Neural progenitor cell (in vitro differentiated cells): ENCODE results near the gene FMNL2. TPM values are rescaled to one million over a fixed set of nuclear protein-coding genes. Genes with fewer than 3 reads are reported as not detected.

Experiments
- DNase-seq: peaks from one replicate; pipeline ENCODE4 v3.0.0-alpha.2; 2016; ENCODE audit warnings: low spot score
- H2AFZ ChIP-seq: fragments of 200-600 bp; sonication (generic); replicated peaks from 2 replicates; pipeline ENCODE4 v1.6.1; 2016; ENCODE audit warnings: antibody characterized with exemption
- H3F3A ChIP-seq: fragments of 200-600 bp; sonication (generic); 2 replicates; pipeline ENCODE4 v1.6.1; 2016; ENCODE audit warnings: antibody characterized with exemption, low read depth
- H3K27ac ChIP-seq: fragments of 200-600 bp; sonication (generic); 2 replicates; pipeline ENCODE4 v1.5.1; 2016; ENCODE audit warnings: mild to moderate bottlenecking
- H3K27me3 ChIP-seq: fragments of 200-600 bp; sonication (generic); 2 replicates; pipeline ENCODE4 v1.6.1; 2016; ENCODE audit warnings: mild to moderate bottlenecking, moderate library complexity
- H3K36me3 ChIP-seq: fragments of 200-600 bp; sonication (generic); 2 replicates; pipeline ENCODE4 v1.5.1; 2016
- H3K4me1 ChIP-seq: fragments of 200-600 bp; sonication (generic); 2 replicates; pipeline ENCODE4 v1.6.1; 2016; ENCODE audit warnings: mixed run types
- H3K4me2 ChIP-seq: fragments of 200-600 bp; sonication (generic); 2 replicates; pipeline ENCODE4 v1.6.1; 2016
- H3K4me3 ChIP-seq: fragments of 200-600 bp; sonication (generic); 2 replicates; pipeline ENCODE4 v1.5.1; 2016
- H3K79me2 ChIP-seq: fragments of 200-600 bp; sonication (generic); 2 replicates; pipeline ENCODE4 v1.6.1; 2016; ENCODE audit warnings: low read depth
- H3K9ac ChIP-seq: fragments of 200-600 bp; sonication (generic); 2 replicates; pipeline ENCODE4 v1.6.1; 2016
- H3K9me3 ChIP-seq: fragments of 200-600 bp; sonication (generic); 2 replicates; pipeline ENCODE4 v1.5.1; 2016; ENCODE audit warnings: low read depth
- H4K20me1 ChIP-seq: fragments of 200-600 bp; sonication (generic); 2 replicates; pipeline ENCODE4 v1.6.1; 2016; ENCODE audit warnings: low read depth
- H3K27ac Mint-ChIP-seq: 3 replicates; pipeline ENCODE4 v1.8.0; 2021; ENCODE audit warnings: mixed read lengths
- H3K27me3 Mint-ChIP-seq: 2 replicates; pipeline ENCODE4 v1.8.0; 2022; ENCODE audit warnings: low read depth, mild to moderate bottlenecking, inconsistent platforms, moderate library complexity, mixed read lengths; ENCODE audit not compliant: insufficient read depth
- H3K36me3 Mint-ChIP-seq: 3 replicates; pipeline ENCODE4 v1.8.0; 2021; ENCODE audit warnings: mixed read lengths
- H3K4me1 Mint-ChIP-seq: 3 replicates; pipeline ENCODE4 v1.8.0; 2021; ENCODE audit warnings: mixed read lengths
- H3K4me3 Mint-ChIP-seq: 3 replicates; pipeline ENCODE4 v1.8.0; 2021; ENCODE audit warnings: mild to moderate bottlenecking, moderate library complexity, mixed read lengths
- H3K9me3 Mint-ChIP-seq: 3 replicates; pipeline ENCODE4 v1.8.0; 2020; ENCODE audit warnings: mixed read lengths
- EZH2 ChIP-seq: fragments of 200-600 bp; sonication (generic); IDR thresholded peaks from 2 replicates; pipeline ENCODE4 v1.6.1; 2017; ENCODE audit warnings: antibody characterized with exemption, mild to moderate bottlenecking, moderate library complexity
- EZH2phosphoT487 ChIP-seq: fragments of 200-600 bp; sonication (generic); IDR thresholded peaks from 2 replicates; pipeline ENCODE4 v1.6.1; 2017; ENCODE audit warnings: antibody characterized with exemption
- total RNA-seq: library from RNA; depleted of rRNA; stranded (reverse); fragments of >200 nt; gene quantifications from 2 replicates; pipeline ENCODE4 v1.2.3, GENCODE V29; 2015; ENCODE audit warnings: low replicate concordance
- TF ChIP-seq, protein P1 (sequence below): fragments of 200-600 bp; sonication (generic); IDR thresholded peaks from 2 replicates; pipeline ENCODE4 v1.5.1; 2017; ENCODE audit warnings: antibody characterized with exemption, mild to moderate bottlenecking

Gene FMNL2
- total RNA-seq, 1 donor from 2014 or later, result 99.7 TPM

DNA sequence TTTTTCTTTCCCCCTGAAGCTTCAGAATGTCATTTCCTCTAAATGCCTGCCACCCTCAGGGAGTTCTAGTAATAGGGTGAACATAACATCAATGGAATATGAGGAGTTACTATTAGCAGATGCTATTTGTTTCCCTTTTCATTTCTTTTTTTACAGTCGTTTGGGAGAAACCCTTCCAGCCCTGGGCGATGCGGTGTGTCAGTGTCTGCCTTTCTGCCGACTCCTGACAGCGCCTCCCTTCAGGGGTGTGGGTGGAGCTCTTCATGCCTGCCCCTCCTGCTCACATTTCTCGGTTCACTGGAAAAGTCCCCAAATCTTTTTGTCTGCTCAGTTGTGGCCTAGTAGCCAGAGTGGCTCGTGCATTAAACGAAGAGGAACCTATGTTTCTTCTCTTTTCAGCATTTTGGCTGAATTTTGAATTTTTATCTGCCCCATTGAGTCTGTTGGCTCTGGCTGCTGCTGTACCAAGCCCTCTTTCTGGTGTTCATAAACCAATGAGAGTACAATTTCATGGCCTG lies 72.3 kb downstream of the FMNL2 start:
- H3K4me2 ChIP-seq, result peak overlapping the region; percentile 69
- Mint-ChIP-seq H3K9me3 (no peaks in the 10 kb centered on the region), H3K36me3 (peaks cover 2% of the 10 kb centered on the region), H3K4me1 (peaks cover 50% of the 10 kb centered on the region), H3K27me3 (peaks cover 2% of the 10 kb centered on the region), H3K4me3 (peak overlapping the region; percentile 64), H3K27ac (peak overlapping the region; percentile 10)
- peaks cover 93% of the 10 kb centered on the region for H4K20me1 ChIP-seq
- H3K27me3 ChIP-seq, result no peaks in the 10 kb centered on the region
- H3F3A ChIP-seq, result peaks cover 30% of the 10 kb centered on the region
- H3K4me1 ChIP-seq, result peaks cover 59% of the 10 kb centered on the region
- H3K36me3 ChIP-seq, result no peaks in the 10 kb centered on the region
- TF ChIP-seq EZH2phosphoT487 (no peak), EZH2 (no peak)
- TF ChIP-seq, protein P1, sequence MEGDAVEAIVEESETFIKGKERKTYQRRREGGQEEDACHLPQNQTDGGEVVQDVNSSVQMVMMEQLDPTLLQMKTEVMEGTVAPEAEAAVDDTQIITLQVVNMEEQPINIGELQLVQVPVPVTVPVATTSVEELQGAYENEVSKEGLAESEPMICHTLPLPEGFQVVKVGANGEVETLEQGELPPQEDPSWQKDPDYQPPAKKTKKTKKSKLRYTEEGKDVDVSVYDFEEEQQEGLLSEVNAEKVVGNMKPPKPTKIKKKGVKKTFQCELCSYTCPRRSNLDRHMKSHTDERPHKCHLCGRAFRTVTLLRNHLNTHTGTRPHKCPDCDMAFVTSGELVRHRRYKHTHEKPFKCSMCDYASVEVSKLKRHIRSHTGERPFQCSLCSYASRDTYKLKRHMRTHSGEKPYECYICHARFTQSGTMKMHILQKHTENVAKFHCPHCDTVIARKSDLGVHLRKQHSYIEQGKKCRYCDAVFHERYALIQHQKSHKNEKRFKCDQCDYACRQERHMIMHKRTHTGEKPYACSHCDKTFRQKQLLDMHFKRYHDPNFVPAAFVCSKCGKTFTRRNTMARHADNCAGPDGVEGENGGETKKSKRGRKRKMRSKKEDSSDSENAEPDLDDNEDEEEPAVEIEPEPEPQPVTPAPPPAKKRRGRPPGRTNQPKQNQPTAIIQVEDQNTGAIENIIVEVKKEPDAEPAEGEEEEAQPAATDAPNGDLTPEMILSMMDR, result no peak
- H3K4me3 ChIP-seq, result peak overlapping the region; percentile 22
- peaks cover 97% of the 10 kb centered on the region for H3K79me2 ChIP-seq
- peak; percentile 84 for DNase-seq
- H3K27ac ChIP-seq, result peak overlapping the region; percentile 50
- H3K9me3 ChIP-seq, result no peaks in the 10 kb centered on the region
- no peak overlapping the region for H3K9ac ChIP-seq
- H2AFZ ChIP-seq, result no peak overlapping the region

DNA sequence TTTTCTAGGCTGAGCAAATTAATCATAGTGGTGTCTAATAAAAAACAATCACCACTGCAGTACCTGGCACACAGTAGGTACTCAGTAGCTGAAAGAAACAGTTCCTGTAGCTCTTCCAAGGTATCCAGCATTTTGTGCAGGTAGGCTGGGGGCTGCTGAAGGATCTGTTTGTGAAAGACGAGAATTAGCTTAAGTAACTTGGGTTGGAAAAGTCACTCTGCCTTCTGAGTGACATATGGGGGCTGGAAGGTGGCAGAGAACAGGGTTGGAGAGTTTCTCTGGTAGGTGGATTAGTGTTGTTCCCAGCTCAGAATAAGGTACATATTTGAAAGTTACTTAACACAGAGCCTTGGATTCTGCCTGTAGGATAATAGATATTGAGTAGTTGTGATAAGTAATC lies 72.8 kb downstream of the FMNL2 start:
- no peaks in the 10 kb centered on the region for H3K36me3 ChIP-seq
- H3K27me3 ChIP-seq, result no peaks in the 10 kb centered on the region
- peak overlapping the region; percentile 50 for H3K27ac ChIP-seq
- TF ChIP-seq, protein P1, result no peak
- TF ChIP-seq EZH2phosphoT487 (no peak), EZH2 (no peak)
- peaks cover 2% of the 10 kb centered on the region for H3K36me3 Mint-ChIP-seq
- peaks cover 49% of the 10 kb centered on the region for H3K4me1 Mint-ChIP-seq
- peak overlapping the region; percentile 10 for H3K27ac Mint-ChIP-seq
- no peak overlapping the region for H2AFZ ChIP-seq
- peak overlapping the region; percentile 22 for H3K4me3 ChIP-seq
- no peak for DNase-seq
- H3K4me3 Mint-ChIP-seq, result no peak overlapping the region
- H3F3A ChIP-seq, result peaks cover 34% of the 10 kb centered on the region
- H3K79me2 ChIP-seq, result peaks cover 97% of the 10 kb centered on the region
- no peaks in the 10 kb centered on the region for H3K9me3 Mint-ChIP-seq
- H4K20me1 ChIP-seq, result peaks cover 92% of the 10 kb centered on the region
- no peak overlapping the region for H3K9ac ChIP-seq
- peaks cover 61% of the 10 kb centered on the region for H3K4me1 ChIP-seq
- H3K9me3 ChIP-seq, result no peaks in the 10 kb centered on the region
- peak overlapping the region; percentile 69 for H3K4me2 ChIP-seq
- peaks cover 2% of the 10 kb centered on the region for H3K27me3 Mint-ChIP-seq

DNA sequence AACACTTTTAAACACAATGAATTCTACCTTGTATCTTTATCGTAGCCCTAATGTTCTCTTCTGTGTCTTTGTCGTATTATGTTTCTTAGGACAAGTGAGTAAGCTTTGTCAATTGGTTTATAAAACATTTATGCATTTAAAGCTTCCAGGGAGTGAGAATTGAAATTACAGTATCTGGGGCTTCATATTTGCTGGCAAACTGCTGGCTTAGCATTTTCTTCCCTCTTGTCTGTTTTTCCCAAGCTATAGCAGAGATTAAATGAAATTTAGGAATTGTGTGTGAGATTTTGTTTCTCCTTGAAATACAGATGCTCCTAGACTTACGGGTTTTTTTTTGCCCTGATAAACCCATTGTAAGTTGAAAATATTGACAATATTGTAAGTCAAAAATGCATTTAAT lies 73.3 kb downstream of the FMNL2 start:
- no peak overlapping the region for H2AFZ ChIP-seq
- Mint-ChIP-seq H3K27me3 (peaks cover 2% of the 10 kb centered on the region), H3K4me3 (no peak overlapping the region), H3K9me3 (no peaks in the 10 kb centered on the region), H3K27ac (no peak overlapping the region), H3K36me3 (no peaks in the 10 kb centered on the region), H3K4me1 (peaks cover 50% of the 10 kb centered on the region)
- TF ChIP-seq, protein P1, result no peak
- no peak for TF ChIP-seq EZH2
- TF ChIP-seq EZH2phosphoT487, result no peak
- H3K9ac ChIP-seq, result no peak overlapping the region
- no peak for DNase-seq
- H3K4me3 ChIP-seq, result no peak overlapping the region
- H3K9me3 ChIP-seq, result no peaks in the 10 kb centered on the region
- H3K36me3 ChIP-seq, result no peaks in the 10 kb centered on the region
- peaks cover 38% of the 10 kb centered on the region for H3F3A ChIP-seq
- no peaks in the 10 kb centered on the region for H3K27me3 ChIP-seq
- H3K4me2 ChIP-seq, result peak overlapping the region; percentile 69
- H4K20me1 ChIP-seq, result peaks cover 92% of the 10 kb centered on the region
- no peak overlapping the region for H3K27ac ChIP-seq
- H3K79me2 ChIP-seq, result peaks cover 94% of the 10 kb centered on the region
- peaks cover 65% of the 10 kb centered on the region for H3K4me1 ChIP-seq
